HepG2 (cell line): ENCODE measurements around the gene GRHL1. TPM values are rescaled to one million over a fixed set of nuclear protein-coding genes. Genes with fewer than 3 reads are reported as not detected.

Source experiments
- ATAC-seq: fragments of 200-7000 bp; cut with Tn5 transposase; 3 replicates; pipeline ENCODE4 v1.9.1; 2020; ENCODE audit warnings: mild to moderate bottlenecking, moderate library complexity
- BruUV-seq: library from RNA; stranded (reverse); fragments of 400-500 nt; replicated peaks from 2 replicates; lab custom pipeline; 2021; lab: Mats Ljungman, UMichigan
- CTCF ChIA-PET: fragments of 300-600 bp; formaldehyde crosslinking; extraction: SDS; loops from one replicate; lab custom pipeline; 2021; ENCODE audit warnings: low total read pairs, inconsistent platforms, low intra/inter-chr PET ratio; lab: Yijun Ruan, JAX
- POLR2A ChIA-PET: fragments of 350-600 bp; sonication (Branson Sonifier 250); formaldehyde crosslinking; loops from one replicate; lab custom pipeline; 2020; ENCODE audit warnings: antibody characterized with exemption, inconsistent platforms; lab: Yijun Ruan, JAX
- DNase-seq: peaks from one replicate; pipeline ENCODE4 v3.0.0-alpha.2; 2015; ENCODE audit warnings: low spot score
- FAIRE-seq: peaks from 3 replicates; lab custom pipeline; 2011; peaks lifted over from hg19 to GRCh38; lab: Jason Lieb, UNC
- H2AFZ ChIP-seq: one replicate; pipeline ENCODE4 v1.6.1; 2011; ENCODE audit warnings: low read length, inconsistent platforms
- H3K27ac ChIP-seq: fragments of 300-600 bp; 3 replicates; pipeline ENCODE4 v1.8.0; 2011; ENCODE audit warnings: mixed run types, mild to moderate bottlenecking, mixed read lengths, low read length, inconsistent platforms; ENCODE audit not compliant: insufficient read depth; ENCODE audit errors: extremely low read length
- H3K27me3 ChIP-seq, 2 experiments: fragments of 200-600 bp in 1 of 2; 2 replicates in 1 of 2; 3 replicates in 1 of 2; pipeline versions ENCODE4 v1.6.0 to v1.8.0; 2011; ENCODE audit warnings: low read length in 2 of 2, mild to moderate bottlenecking in 2 of 2, moderate library complexity in 2 of 2, inconsistent platforms in 1 of 2; ENCODE audit not compliant: insufficient read depth in 2 of 2, control insufficient read depth in 1 of 2
- H3K36me3 ChIP-seq, 2 experiments: fragments of 200-600 bp in 1 of 2; replicated peaks in 1 of 2; 2 replicates in 1 of 2; 3 replicates in 1 of 2; pipeline versions ENCODE4 v1.5.1 to v1.8.0; 2011; ENCODE audit warnings: low read length in 2 of 2, inconsistent platforms in 1 of 2; ENCODE audit not compliant: insufficient read depth in 2 of 2, control insufficient read depth in 1 of 2
- H3K4me1 ChIP-seq: 2 replicates; pipeline ENCODE4 v1.5.1; 2012; ENCODE audit warnings: low read length, inconsistent platforms; ENCODE audit not compliant: insufficient read depth
- H3K4me2 ChIP-seq: 2 replicates; pipeline ENCODE4 v1.6.0; 2011; ENCODE audit warnings: low read depth, low read length, inconsistent platforms
- H3K4me3 ChIP-seq, 3 experiments: fragments of 200-600 bp in 1 of 3; sonication (generic), shearing (Covaris generic) in 1 of 3; replicated peaks in 1 of 3; 2 replicates each; pipeline ENCODE4 v1.5.1; 2011 to 2016; ENCODE audit warnings: low read length in 3 of 3, inconsistent platforms in 2 of 3, low read depth in 2 of 3, mild to moderate bottlenecking in 2 of 3, control low read depth in 1 of 3, mixed read lengths in 1 of 3; ENCODE audit not compliant: insufficient read depth in 1 of 3
- H3K79me2 ChIP-seq: one replicate; pipeline ENCODE4 v1.6.1; 2011; ENCODE audit warnings: low read length, inconsistent platforms; ENCODE audit not compliant: insufficient read depth
- H3K9ac ChIP-seq: 2 replicates; pipeline ENCODE4 v1.6.0; 2011; ENCODE audit warnings: mild to moderate bottlenecking, low read depth, low read length, inconsistent platforms; ENCODE audit not compliant: insufficient read depth
- H3K9me3 ChIP-seq: 2 replicates; pipeline ENCODE4 v1.5.1; 2012; ENCODE audit warnings: mild to moderate bottlenecking, low read length
- H4K20me1 ChIP-seq: 2 replicates; pipeline ENCODE4 v1.6.0; 2011; ENCODE audit warnings: inconsistent platforms, mild to moderate bottlenecking, low read length, moderate library complexity; ENCODE audit not compliant: insufficient read depth
- BRCA1 ChIP-seq: sonication (generic); formaldehyde crosslinking; IDR thresholded peaks from 2 replicates; pipeline ENCODE4 v1.4.0; 2020; ENCODE audit warnings: missing genetic modification reagents
- ETV6 ChIP-seq: sonication (generic); formaldehyde crosslinking; conservative IDR thresholded peaks from 2 replicates; pipeline ENCODE4 v1.4.0; 2020; ENCODE audit warnings: missing genetic modification reagents
- HNRNPLL ChIP-seq: fragments of 200-400 bp; formaldehyde crosslinking; IDR thresholded peaks from 2 replicates; pipeline ENCODE4 v1.6.1; 2017; ENCODE audit warnings: mild to moderate bottlenecking, low read depth, low read length; ENCODE audit not compliant: poor library complexity, severe bottlenecking
- MXD4 ChIP-seq: IDR thresholded peaks from 2 replicates; pipeline ENCODE4 v1.6.1; 2016; ENCODE audit warnings: mild to moderate bottlenecking, missing biosample characterization, missing genetic modification reagents
- NFE2 ChIP-seq: sonication (generic); formaldehyde crosslinking; IDR thresholded peaks from 2 replicates; pipeline ENCODE4 v1.4.0; 2020; ENCODE audit warnings: missing genetic modification reagents
- NR2F2 ChIP-seq: IDR thresholded peaks from 2 replicates; pipeline ENCODE4 v1.6.1; 2012; ENCODE audit warnings: low read depth, inconsistent platforms, borderline replicate concordance
- PHB2 ChIP-seq: fragments of 450-650 bp; IDR thresholded peaks from 2 replicates; pipeline ENCODE4 v1.6.1; 2018; ENCODE audit not compliant: partially characterized antibody
- SOX13 ChIP-seq, 3 experiments: fragments of 450-650 bp in 1 of 3; sonication (generic) in 1 of 3; formaldehyde crosslinking in 1 of 3; IDR thresholded peaks in 2 of 3; conservative IDR thresholded peaks in 1 of 3; 2 replicates each; pipeline versions ENCODE4 v1.5.0 to v1.6.1; 2016 to 2020; ENCODE audit warnings: antibody characterized with exemption in 1 of 3, mild to moderate bottlenecking in 1 of 3, missing compliant biosample characterization in 1 of 3, missing genetic modification reagents in 1 of 3, moderate library complexity in 1 of 3
- TBX3 ChIP-seq: fragments of 450-650 bp; IDR thresholded peaks from 2 replicates; pipeline ENCODE4 v1.6.1; 2017; ENCODE audit warnings: antibody characterized with exemption, mild to moderate bottlenecking, inconsistent platforms, borderline replicate concordance
- ZFP37 ChIP-seq: sonication (generic); formaldehyde crosslinking; IDR thresholded peaks from 2 replicates; pipeline ENCODE4 v1.4.0; 2020; ENCODE audit warnings: missing genetic modification reagents, borderline replicate concordance
- ZNF567 ChIP-seq: sonication (generic); formaldehyde crosslinking; IDR thresholded peaks from 2 replicates; pipeline ENCODE4 v1.8.1; 2023; ENCODE audit warnings: mild to moderate bottlenecking, missing genetic modification reagents, borderline replicate concordance
- ZNF703 ChIP-seq: sonication (generic); formaldehyde crosslinking; IDR thresholded peaks from 2 replicates; pipeline ENCODE4 v1.5.1; 2020; ENCODE audit warnings: missing genetic modification reagents, mild to moderate bottlenecking, moderate library complexity, borderline replicate concordance
- ZNF747 ChIP-seq: sonication (generic); formaldehyde crosslinking; IDR thresholded peaks from 2 replicates; pipeline ENCODE4 v1.8.1; 2023; ENCODE audit warnings: missing genetic modification reagents, mild to moderate bottlenecking, borderline replicate concordance
- WGBS: methylation state at CpG from one replicate; pipeline ENCODE4 v1.1.6; 2017; ENCODE audit warnings: low lambda C conversion rate; 5-methylcytosine and 5-hydroxymethylcytosine counted together
- in situ Hi-C: cut with HindIII; loops from 2 replicates; pipeline ENCODE4 v1.10.0; 2017; ENCODE audit warnings: low pct_unique_long_range_greater_than_20kb; ENCODE audit not compliant: extremely low pct_ligation_motif_present
- intact Hi-C: fragments of 100-400 bp; cut with micrococcal nuclease; formaldehyde crosslinking; loops from one replicate; pipeline ENCODE4 v1.10.0; 2022; ENCODE audit not compliant: unreplicated experiment
- polyA plus RNA-seq, 8 experiments: library from polyadenylated mRNA; depleted of rRNA in 3 of 8; stranded (reverse) in 7 of 8; unstranded in 1 of 8; fragments of >200 nt; fragmentation: Illumina TruSeq in 4 of 8; extraction: Trizol in 4 of 8; gene quantifications; 2 replicates each; pipeline versions ENCODE4 v1.2.1 to v1.2.3, GENCODE V29; 2011 to 2016; ENCODE audit warnings: low read depth in 4 of 8, missing spikeins in 1 of 8, mixed read lengths in 1 of 8; ENCODE audit not compliant: insufficient read depth in 1 of 8
- total RNA-seq, 5 experiments: library from RNA; depleted of rRNA; stranded (reverse); fragments of >200 nt; fragmentation: Illumina TruSeq; extraction: Trizol; gene quantifications; 2 replicates each; pipeline ENCODE4 v1.2.3, GENCODE V29; 2016; ENCODE audit warnings: low read depth in 1 of 5
- TF ChIP-seq, protein P1 (sequence below): sonication (generic); formaldehyde crosslinking; IDR thresholded peaks from 2 replicates; pipeline ENCODE4 v1.4.0; 2020; ENCODE audit warnings: missing genetic modification reagents, low read depth, mild to moderate bottlenecking, borderline replicate concordance
- TF ChIP-seq, protein P2 (sequence below): sonication (generic); formaldehyde crosslinking; IDR thresholded peaks from 2 replicates; pipeline ENCODE4 v1.8.0; 2022; ENCODE audit warnings: low read depth, missing genetic modification reagents

Gene GRHL1
- total and polyA plus RNA-seq, 2 of the 13 experiments (the other 11 are each of a cell fraction or from before 2014, with no cell fraction given) = 9.3 to 12.0 TPM

DNA sequence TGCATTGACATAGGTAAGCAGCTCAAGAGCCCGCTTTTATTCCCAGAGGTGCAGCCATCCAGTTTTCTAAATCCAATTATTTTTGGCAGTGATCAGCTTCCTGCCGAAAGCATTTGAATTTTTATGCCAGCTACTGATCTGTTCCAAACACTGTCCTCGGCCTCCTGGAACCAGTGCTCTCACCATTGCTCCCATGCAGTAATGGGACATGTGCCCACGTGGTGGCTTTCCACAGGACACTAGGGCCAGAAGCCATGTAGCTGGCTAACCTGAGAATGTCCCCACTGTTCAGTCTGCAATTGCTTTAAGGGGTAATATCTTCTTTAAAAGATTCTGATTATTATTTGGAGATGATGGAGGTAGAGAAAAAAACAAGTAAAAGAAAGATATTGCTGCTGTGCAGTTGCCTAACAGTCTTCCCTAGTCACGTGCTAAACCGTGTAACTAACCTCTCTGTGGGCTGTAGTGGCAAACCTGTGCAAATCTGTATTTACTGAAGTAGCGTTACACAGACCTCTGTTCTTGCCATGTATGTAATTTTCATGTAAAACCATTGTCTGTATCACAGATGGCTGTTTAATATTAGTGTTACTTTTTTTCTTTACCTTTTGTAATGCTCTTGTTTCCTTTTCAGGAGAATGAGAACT lies 13.0 kb downstream of the GRHL1 start:
- 93% methylated on average over 7 of the region's 7 CpGs for WGBS
- Histone ChIP-seq H3K36me3 (peaks cover 11 to 72% of the 10 kb centered on the region in 2 experiments), H3K4me3 (no peak overlapping the region), H3K79me2 (no peaks in the 10 kb centered on the region), H3K4me1 (no peaks in the 10 kb centered on the region), H2AFZ (no peak overlapping the region), H3K27ac (no peak overlapping the region), H4K20me1 (no peaks in the 10 kb centered on the region), H3K9ac (no peak overlapping the region), H3K9me3 (no peaks in the 10 kb centered on the region), H3K4me2 (no peak overlapping the region), H3K27me3 (no peaks in the 10 kb centered on the region)
- in situ Hi-C loops (no loop called here), intact Hi-C loops (no loop called here)
- ChIA-PET POLR2A (no interaction called here), CTCF (no interaction called here)
- no TSS peak for BruUV-seq
- no peak for FAIRE-seq
- TF ChIP-seq ZFP37 (no peak), ETV6 (CRISPR knock-in tag) (no peak), SOX13 (IDR thresholded peaks at IDR 0.05) (no peak), SOX13 (CRISPR knock-in tag; conservative IDR thresholded peaks at IDR 0.05 in 1 of 2, IDR thresholded peaks at IDR 0.05 in 1 of 2) (no peak)
- TF ChIP-seq, protein P1, sequence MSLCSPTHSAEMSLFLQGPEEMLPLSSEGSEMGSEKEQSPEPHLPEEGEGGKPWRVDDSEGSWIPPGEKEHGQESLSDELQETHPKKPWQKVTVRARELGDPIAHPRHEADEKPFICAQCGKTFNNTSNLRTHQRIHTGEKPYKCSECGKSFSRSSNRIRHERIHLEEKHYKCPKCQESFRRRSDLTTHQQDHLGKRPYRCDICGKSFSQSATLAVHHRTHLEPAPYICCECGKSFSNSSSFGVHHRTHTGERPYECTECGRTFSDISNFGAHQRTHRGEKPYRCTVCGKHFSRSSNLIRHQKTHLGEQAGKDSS (CRISPR knock-in tag) = no peak
- ATAC-seq = no peak
- no peak for DNase-seq

DNA sequence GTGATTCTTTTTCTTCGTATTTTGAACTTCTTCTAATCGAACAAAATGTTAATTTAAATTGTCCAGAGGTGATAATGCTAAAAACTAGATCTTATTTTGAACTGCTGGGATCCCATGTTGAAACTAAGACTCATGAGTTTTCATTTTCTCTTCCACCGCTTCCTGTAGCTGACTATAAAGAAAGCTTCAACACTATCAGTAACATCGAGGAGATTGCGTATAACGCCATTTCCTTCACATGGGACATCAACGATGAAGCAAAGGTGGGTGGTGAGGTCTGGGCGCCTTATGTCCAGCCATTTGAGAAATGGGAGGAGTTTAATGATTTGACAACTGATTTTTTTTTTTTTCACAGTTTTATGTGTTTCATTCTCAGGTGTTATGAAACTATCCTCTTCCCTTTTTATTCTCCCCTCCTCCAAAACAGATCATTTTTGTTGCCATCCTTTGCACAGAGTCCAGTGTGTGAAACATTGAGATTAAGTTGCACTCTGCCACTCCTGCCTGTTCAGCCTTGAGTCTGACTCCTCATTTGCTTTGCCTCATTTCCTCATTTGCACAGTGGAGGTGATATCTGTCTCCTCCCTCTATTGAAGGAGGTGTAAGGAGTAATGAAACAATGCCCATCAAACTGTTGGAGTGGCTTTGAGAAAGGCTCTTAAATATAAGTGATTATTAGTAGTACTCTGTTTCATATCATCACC lies 13.8 kb downstream of the GRHL1 start:
- WGBS = 95% methylated on average over 8 of the region's 8 CpGs
- DNase-seq = no peak
- ChIA-PET POLR2A (no interaction called here), CTCF (no interaction called here)
- Histone ChIP-seq H2AFZ (no peak overlapping the region), H3K9ac (no peak overlapping the region), H4K20me1 (no peaks in the 10 kb centered on the region), H3K4me3 (no peak overlapping the region), H3K27ac (no peak overlapping the region), H3K27me3 (no peaks in the 10 kb centered on the region), H3K36me3 (peaks cover 11 to 67% of the 10 kb centered on the region in 2 experiments), H3K9me3 (no peaks in the 10 kb centered on the region), H3K4me1 (no peaks in the 10 kb centered on the region), H3K79me2 (no peaks in the 10 kb centered on the region), H3K4me2 (no peak overlapping the region)
- no peak for ATAC-seq
- no TSS peak for BruUV-seq
- intact Hi-C loops (no loop called here), in situ Hi-C loops (no loop called here)
- FAIRE-seq = no peak
- TF ChIP-seq HNRNPLL = no peak
- TF ChIP-seq ZNF567 (CRISPR knock-in tag) = no peak
- TF ChIP-seq, protein P2, sequence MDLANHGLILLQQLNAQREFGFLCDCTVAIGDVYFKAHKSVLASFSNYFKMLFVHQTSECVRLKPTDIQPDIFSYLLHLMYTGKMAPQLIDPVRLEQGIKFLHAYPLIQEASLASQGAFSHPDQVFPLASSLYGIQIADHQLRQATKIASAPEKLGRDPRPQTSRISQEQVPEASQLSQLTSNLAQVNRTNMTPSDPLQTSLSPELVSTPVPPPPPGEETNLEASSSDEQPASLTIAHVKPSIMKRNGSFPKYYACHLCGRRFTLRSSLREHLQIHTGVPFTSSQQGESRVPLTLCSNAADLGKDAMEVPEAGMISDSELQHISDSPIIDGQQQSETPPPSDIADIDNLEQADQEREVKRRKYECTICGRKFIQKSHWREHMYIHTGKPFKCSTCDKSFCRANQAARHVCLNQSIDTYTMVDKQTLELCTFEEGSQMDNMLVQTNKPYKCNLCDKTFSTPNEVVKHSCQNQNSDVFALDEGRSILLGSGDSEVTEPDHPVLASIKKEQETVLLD (CRISPR knock-in tag) = no peak
- no peak for TF ChIP-seq BRCA1 (CRISPR knock-in tag)
- no peak for TF ChIP-seq NFE2
- no peak for TF ChIP-seq NR2F2
- no peak for TF ChIP-seq TBX3
- TF ChIP-seq ZNF703 = no peak
- no peak for TF ChIP-seq ZNF747 (CRISPR knock-in tag)
- TF ChIP-seq PHB2 = no peak
- no peak for TF ChIP-seq MXD4 (CRISPR knock-in tag)
